Smooth muscle cell of the brain vasculature (primary cell): Measurements from ENCODE around the gene ACOT11.
"Not testable (repeated sequence)": the region's sequence is repeated elsewhere in the genome, so short reads cannot be mapped to it uniquely, and the experiment has no call there.

Experiments
- DNase-seq: peaks from one replicate; pipeline ENCODE4 v3.0.0-alpha.2; 2012; ENCODE audit warnings: low read depth, low spot score

Gene ACOT11

GRCh38 chr1:54608566-54609230 is 60.7 kb downstream of the ACOT11 start:
- DNase-seq = no peak

GRCh38 chr1:54609301-54609921 is 61.4 kb downstream of the ACOT11 start:
- DNase-seq = no peak

GRCh38 chr1:54610048-54610447 is 62.0 kb downstream of the ACOT11 start:
- no peak for DNase-seq

GRCh38 chr1:54610601-54611580 is 62.9 kb downstream of the ACOT11 start:
- DNase-seq = no peak

- DNase-seq = no peak
These were observed 63.6 kb downstream of the ACOT11 start for GRCh38 chr1:54611621-54612020.

- DNase-seq = no peak
These were observed 66.0 kb downstream of the ACOT11 start for GRCh38 chr1:54614024-54614423.

GRCh38 chr1:54614563-54614962 is 66.5 kb downstream of the ACOT11 start:
- no peak for DNase-seq

GRCh38 chr1:54615531-54616279 is 67.7 kb downstream of the ACOT11 start:
- no peak for DNase-seq

GRCh38 chr1:54619749-54620148 is 71.7 kb downstream of the ACOT11 start:
- no peak for DNase-seq

- no peak for DNase-seq
These were observed 75.4 kb downstream of the ACOT11 start, which contains the start of gene FAM151A for GRCh38 chr1:54623216-54624007. FAM151A (minus strand) TSS chr1:54623525; CDS start chr1:54623395, 130 bp downstream.

GRCh38 chr1:54624466-54625464 is 76.7 kb downstream of the ACOT11 start:
- DNase-seq = no peak

- DNase-seq = no peak
These were observed 79.2 kb downstream of the ACOT11 start for GRCh38 chr1:54627196-54627595.

GRCh38 chr1:54635804-54636203 is 87.8 kb downstream of the ACOT11 start:
- DNase-seq = not testable (repeated sequence)

GRCh38 chr1:54636461-54637446 is 88.7 kb downstream of the ACOT11 start:
- DNase-seq = not testable (repeated sequence)

GRCh38 chr1:54640361-54640760 is 92.3 kb downstream of the ACOT11 start:
- DNase-seq = no peak

GRCh38 chr1:54640863-54641836 is 93.1 kb downstream of the ACOT11 start, which contains the start of gene MROH7:
MROH7 (plus strand) TSS chr1:54641786; CDS start chr1:54652927, 11,141 bp downstream.
- no peak for DNase-seq

GRCh38 chr1:54643736-54644135 is 95.7 kb downstream of the ACOT11 start:
- no peak for DNase-seq
